ENCODE data around the gene FAM120B.

Gene FAM120B

GRCh38 chr6:170429450-170429849 is 122.9 kb downstream of the FAM120B start:
- no peak for DNase-seq (ENCODE audit: low spot score)
- TF ChIP-seq, protein P1, sequence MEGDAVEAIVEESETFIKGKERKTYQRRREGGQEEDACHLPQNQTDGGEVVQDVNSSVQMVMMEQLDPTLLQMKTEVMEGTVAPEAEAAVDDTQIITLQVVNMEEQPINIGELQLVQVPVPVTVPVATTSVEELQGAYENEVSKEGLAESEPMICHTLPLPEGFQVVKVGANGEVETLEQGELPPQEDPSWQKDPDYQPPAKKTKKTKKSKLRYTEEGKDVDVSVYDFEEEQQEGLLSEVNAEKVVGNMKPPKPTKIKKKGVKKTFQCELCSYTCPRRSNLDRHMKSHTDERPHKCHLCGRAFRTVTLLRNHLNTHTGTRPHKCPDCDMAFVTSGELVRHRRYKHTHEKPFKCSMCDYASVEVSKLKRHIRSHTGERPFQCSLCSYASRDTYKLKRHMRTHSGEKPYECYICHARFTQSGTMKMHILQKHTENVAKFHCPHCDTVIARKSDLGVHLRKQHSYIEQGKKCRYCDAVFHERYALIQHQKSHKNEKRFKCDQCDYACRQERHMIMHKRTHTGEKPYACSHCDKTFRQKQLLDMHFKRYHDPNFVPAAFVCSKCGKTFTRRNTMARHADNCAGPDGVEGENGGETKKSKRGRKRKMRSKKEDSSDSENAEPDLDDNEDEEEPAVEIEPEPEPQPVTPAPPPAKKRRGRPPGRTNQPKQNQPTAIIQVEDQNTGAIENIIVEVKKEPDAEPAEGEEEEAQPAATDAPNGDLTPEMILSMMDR (IDR thresholded peaks at IDR 0.05; ENCODE audit: extremely low read depth, insufficient read depth, missing control alignments): no peak
- in situ Hi-C loops (cut with MboI; ENCODE audit: low pct_unique_long_range_greater_than_20kb, low sequenced_read_pairs, unreplicated experiment): no loop called here

- TF ChIP-seq, protein P1 (IDR thresholded peaks at IDR 0.05; ENCODE audit: extremely low read depth, insufficient read depth, missing control alignments): no peak
- in situ Hi-C loops (cut with MboI; ENCODE audit: low pct_unique_long_range_greater_than_20kb, low sequenced_read_pairs, unreplicated experiment): no loop called here
- no peak for DNase-seq (ENCODE audit: low spot score)
Measured at GRCh38 chr6:170433163-170434116, 126.9 kb downstream of the FAM120B start.

DNA sequence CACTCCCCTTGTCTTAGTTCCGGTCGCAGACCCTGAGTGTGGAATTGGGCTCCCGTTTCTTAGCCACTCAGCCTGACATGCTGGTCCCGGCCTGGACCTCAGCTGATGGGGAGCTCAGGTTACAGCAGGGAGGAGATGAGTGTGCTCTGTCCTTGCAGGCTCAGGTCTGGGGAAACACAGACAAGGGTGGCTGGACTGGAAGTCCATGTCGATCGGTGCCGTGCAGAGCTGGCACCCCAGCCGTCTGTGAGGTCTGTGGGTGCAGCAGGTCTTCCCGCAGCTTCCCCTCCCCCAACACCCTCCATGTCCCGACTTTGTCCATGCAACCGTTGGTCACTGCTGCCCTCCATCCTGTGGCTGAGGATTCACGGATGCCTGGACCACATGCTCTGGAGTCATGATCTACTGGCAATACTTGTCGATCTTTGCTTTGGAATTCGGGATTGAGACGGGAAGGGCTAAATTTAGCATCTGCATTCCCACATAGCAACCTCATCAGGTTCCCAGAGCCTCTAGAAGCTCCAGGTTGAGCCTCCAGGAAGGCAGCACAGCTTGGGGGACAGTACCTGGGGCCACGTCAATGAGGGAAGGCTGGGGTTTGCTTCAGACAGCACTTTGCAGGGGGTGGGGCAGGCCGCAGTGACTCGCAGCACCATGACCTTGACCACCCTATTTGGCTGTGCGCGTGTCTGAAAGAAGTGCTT is 127.7 kb downstream of the FAM120B start:
- DNase-seq (ENCODE audit: low spot score): no peak
- TF ChIP-seq, protein P1 (IDR thresholded peaks at IDR 0.05; ENCODE audit: extremely low read depth, insufficient read depth, missing control alignments): no peak
- in situ Hi-C loops (cut with MboI; ENCODE audit: low pct_unique_long_range_greater_than_20kb, low sequenced_read_pairs, unreplicated experiment): no loop called here

DNA sequence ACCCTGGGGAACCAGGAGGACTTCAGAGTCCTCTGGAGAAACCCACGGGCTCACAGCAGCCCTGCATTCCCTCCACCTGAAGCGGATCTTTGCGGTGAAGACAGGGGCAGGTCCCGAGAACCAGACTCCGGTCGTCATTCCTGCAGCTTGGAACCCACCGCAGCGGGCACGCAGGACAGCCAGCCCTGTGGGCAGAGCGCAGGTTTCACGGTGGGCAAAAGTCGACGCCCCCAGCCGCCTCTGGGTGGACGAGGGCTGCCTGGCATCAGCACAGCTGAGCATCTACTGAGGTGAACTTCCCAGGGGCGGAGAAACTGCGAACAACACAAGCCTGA is 128.2 kb downstream of the FAM120B start:
- in situ Hi-C loops (cut with MboI; ENCODE audit: low pct_unique_long_range_greater_than_20kb, low sequenced_read_pairs, unreplicated experiment): no loop called here
- TF ChIP-seq, protein P1 (IDR thresholded peaks at IDR 0.05; ENCODE audit: extremely low read depth, insufficient read depth, missing control alignments): no peak

GRCh38 chr6:170435766-170436165 is 129.2 kb downstream of the FAM120B start:
- in situ Hi-C loops (cut with MboI; ENCODE audit: low pct_unique_long_range_greater_than_20kb, low sequenced_read_pairs, unreplicated experiment): no loop called here
- DNase-seq (ENCODE audit: low spot score): no peak
- TF ChIP-seq, protein P1 (IDR thresholded peaks at IDR 0.05; ENCODE audit: extremely low read depth, insufficient read depth, missing control alignments): no peak

More for the DNA sequence above, 128.2 kb downstream of the FAM120B start:
- no peak for DNase-seq (ENCODE audit: low spot score)

GRCh38 chr6:170436209-170436809 is 129.8 kb downstream of the FAM120B start:
- in situ Hi-C loops (cut with MboI; ENCODE audit: low pct_unique_long_range_greater_than_20kb, low sequenced_read_pairs, unreplicated experiment): no loop called here
- no peak for DNase-seq (ENCODE audit: low spot score)
- TF ChIP-seq, protein P1 (IDR thresholded peaks at IDR 0.05; ENCODE audit: extremely low read depth, insufficient read depth, missing control alignments): no peak
